GM21423 (cell line): ENCODE measurements around the gene ARHGAP10.

Source experiments
- ATAC-seq: cut with Tn5 transposase; IDR thresholded peaks from one replicate; pipeline ENCODE4 v1.9.1; 2021; ENCODE audit warnings: mild to moderate bottlenecking, moderate library complexity; ENCODE audit not compliant: unreplicated experiment

ARHGAP10 gene, protein sequence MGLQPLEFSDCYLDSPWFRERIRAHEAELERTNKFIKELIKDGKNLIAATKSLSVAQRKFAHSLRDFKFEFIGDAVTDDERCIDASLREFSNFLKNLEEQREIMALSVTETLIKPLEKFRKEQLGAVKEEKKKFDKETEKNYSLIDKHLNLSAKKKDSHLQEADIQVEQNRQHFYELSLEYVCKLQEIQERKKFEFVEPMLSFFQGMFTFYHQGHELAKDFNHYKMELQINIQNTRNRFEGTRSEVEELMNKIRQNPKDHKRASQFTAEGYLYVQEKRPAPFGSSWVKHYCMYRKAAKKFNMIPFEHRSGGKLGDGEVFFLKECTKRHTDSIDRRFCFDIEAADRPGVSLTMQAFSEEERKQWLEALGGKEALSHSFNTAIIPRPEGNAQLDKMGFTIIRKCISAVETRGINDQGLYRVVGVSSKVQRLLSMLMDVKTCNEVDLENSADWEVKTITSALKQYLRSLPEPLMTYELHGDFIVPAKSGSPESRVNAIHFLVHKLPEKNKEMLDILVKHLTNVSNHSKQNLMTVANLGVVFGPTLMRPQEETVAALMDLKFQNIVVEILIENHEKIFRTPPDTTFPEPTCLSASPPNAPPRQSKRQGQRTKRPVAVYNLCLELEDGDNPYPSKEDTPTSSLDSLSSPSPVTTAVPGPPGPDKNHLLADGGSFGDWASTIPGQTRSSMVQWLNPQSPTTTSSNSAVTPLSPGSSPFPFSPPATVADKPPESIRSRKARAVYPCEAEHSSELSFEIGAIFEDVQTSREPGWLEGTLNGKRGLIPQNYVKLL

DNA sequence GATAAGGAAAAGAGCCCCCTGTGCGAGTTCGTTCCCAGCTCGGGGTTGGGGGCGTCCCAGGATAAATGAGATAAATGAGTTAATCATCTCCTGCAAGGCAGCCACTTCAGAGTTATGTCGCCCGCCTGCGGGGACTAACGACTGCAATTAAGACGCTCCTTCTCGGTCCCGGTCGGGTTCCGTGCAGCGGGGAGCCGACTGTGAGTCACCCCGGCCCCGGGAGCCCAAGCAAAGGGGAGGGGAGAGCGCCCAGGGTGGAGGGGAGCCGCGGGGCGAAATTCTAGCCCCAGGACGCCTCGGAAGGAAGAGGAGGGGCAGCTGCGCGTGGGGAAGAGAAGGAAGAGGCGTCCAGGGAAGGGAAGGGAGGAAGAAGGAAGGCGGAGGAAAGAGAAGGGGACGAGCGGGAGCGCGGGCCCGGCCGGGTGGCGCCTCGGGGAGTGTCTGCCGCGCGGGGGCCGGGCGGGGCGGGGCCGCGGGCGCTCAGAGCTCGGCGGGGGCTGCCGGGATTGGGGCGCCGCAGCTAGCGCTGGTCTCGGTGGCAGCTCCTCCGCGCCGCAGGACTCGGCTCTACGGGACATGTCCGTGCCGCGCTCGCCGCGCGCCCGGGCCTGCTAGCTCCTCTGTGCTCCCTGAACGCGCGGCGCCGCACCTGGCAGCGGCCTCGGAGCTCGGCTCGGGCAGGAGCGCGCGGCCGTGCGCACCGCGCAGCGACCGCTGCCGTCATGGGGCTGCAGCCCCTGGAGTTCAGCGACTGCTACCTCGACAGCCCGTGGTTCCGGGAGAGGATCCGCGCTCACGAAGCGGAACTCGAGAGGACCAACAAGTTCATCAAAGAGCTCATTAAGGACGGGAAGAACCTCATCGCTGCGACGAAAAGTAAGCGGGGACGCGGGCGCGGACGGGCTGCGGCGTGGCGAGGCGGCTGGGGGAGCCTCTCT lies at the start of gene ARHGAP10:
Gene ARHGAP10, plus strand, starts transcription at position 509 of the 938 bp plus-strand sequence. Its CDS starts 214 bp downstream, at position 723.
- ATAC-seq = peak; percentile 53

DNA sequence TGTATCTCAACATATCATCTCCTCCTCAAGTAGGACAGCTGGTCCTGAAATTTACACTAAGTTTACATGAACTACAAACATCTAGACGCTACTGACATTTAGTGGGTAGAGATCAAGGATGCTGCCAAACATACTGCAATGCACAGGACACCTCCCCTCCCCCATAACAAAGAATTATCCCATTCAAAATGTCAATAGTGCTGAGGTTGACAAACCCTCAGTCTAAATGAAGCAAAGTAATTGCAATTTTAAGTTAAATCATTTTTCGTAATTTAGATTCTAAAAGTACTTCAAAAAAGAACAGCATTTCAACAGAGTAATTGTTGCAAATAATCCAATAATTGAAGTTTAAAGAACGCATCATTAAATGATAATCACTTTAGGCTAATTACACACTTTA lies 49.1 kb upstream of the ARHGAP10 start:
- ATAC-seq = no peak

DNA sequence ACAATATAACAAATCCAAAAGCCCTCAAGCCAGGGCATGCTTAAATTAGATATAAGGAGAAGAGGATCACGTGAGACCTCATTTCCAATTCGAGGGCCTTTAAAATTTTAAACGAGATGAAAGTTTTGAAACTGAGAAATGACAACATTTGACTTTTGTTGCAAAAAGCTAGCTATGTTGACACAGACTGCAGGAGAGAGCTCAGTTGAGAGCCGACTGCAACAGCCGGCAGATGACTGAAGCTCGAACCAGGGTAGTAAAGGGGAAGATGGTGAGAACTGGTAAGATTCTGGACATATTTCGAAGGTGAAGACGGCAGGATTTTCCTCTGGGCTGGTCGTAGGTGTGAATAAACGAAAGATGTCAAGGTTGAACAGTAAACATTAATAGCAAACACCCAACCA lies 48.7 kb upstream of the ARHGAP10 start:
- no peak for ATAC-seq

DNA sequence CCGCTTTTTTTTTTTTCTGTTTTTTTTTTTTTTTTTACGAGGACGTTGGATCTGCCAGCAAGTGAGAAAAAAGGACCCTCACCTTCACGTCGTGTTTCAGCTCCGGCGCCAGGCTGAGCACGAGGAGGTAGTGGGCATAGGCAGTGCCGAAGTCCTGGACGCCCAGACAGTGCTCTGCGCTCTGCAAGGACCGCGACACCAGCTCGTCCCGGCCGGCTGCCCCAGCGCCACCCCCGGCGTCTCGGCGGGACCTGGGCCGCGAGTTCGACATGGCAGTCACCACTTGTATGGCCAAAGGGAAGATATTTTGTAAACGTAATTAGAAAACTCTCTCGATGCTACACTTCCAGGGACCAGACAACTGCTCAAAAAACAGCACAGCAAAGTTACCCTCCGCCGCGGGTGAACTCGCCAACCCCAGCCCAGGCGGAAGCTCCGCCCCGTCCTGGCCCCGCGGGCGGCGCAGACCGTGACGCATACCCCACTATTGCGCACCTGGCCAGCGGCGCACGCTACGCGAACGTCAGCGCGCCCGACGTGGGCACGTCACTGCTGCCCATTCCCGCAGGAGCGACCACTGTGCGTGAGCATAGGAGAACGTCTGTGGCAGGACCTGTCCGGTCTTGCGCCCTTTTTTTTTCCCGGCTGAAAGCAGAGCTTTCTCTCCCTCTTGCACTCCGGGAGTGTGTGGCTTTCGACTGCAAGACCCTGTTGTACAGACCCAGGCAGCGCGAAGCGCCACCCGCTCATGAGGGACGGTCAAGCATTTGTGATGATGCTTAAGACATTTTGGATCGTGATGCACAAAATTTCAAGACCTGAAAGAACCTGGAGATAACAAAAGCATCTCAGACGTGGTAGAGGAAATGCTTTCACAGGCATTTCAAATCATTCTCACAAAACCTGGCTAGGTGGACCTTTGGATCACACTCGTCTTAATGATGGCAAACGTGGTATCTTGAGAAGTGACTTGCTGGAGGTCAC lies 47.9 kb upstream of the ARHGAP10 start, which contains the start of gene PRMT9:
Gene PRMT9, minus strand, starts transcription at position 447 of the 984 bp plus-strand sequence. Its CDS starts 176 bp downstream, at position 271.
- ATAC-seq = peak; percentile 99

DNA sequence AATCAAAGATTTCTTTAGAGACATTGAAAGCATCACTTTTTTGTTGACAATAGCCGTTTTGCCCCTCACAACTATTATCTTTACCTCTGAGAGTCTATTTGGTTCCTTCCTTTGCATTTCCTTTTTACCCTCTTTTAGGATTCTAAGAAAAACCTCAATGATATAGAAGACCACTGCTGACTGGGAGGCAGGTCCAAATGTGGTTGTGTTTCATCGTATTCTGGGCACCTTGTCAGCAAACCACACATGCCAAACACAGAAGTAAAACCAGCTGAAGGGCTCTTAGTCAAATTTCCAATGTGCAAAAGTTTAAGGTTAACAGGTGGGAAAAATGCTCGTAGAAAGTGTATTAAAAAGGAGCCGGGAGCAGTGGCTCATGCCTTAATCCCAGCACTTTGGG lies 42.8 kb upstream of the ARHGAP10 start:
- no peak for ATAC-seq

DNA sequence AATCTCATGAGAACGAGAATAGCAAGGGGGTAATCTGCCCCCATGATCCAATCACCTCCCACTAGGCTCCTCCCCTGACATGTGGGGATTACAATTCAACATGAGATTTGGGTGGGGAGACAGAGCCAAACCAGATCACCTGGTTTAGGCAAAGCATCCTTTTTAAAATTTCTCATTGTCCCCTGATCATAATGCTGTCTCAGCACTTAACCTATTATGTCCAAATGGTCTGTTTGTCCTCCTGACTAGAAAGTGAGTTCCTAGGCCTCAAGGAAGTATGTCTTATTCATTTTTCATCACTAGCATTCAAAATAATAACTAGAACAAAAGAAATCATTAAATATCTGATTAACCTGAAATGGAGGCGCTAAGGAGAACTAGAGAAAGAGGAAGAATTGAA lies 40.1 kb upstream of the ARHGAP10 start:
- ATAC-seq = no peak

DNA sequence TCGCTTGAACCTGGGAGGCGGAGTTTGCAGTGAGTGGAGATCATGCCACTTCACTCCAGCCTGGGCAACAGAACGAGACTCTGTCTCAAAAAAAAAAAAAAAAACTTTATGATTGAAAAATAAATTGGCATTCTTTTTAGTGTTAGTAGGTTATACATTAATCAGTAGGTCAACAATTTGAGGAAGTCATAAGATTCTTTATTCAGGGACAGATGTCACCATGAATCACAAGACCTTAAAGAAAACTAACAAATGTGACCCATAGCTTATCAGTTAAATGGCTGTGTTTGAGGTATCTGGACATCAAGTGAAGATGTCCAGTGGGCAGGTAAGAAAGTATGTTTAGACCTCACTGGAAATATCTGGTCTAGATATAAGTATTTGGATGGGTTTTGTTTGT lies 38.7 kb upstream of the ARHGAP10 start:
- no peak for ATAC-seq

DNA sequence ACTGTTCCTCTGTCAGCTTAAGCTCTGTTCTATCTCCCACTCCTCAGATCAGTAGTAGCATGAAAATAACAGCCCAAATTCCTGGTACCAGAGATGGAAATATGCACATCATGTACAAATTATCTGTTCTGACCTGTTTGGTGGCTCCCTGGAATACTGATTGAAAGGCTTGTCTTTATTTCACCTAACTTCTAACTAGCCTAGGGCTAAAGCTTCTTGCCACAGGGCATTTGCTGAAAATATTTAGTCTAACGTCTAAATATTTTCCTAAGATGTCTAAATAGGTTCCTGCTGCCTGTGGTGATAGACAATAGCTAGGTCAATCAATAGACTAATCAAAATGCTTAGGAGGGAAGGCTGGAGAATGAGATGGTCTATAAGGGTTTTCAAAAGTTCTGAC lies 35.0 kb upstream of the ARHGAP10 start:
- ATAC-seq = no peak

DNA sequence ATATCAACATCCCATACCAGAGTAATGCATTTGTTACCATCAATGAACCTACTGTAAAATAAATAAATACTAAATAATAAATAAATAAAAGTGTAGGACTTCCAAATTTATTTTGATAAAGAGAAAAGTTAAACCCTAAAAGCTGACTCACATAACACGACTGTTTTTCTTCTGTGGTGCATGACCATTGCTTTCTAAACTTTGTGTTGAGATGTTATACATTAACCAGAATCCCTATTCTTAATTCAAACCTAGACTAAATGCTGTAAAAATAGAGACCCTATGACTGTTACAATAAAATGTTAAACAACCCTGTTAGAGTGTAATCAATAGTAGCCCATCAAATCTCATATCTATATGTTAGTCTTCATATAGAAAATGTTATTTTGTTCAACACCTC lies 27.0 kb upstream of the ARHGAP10 start:
- ATAC-seq = peak; percentile 62

DNA sequence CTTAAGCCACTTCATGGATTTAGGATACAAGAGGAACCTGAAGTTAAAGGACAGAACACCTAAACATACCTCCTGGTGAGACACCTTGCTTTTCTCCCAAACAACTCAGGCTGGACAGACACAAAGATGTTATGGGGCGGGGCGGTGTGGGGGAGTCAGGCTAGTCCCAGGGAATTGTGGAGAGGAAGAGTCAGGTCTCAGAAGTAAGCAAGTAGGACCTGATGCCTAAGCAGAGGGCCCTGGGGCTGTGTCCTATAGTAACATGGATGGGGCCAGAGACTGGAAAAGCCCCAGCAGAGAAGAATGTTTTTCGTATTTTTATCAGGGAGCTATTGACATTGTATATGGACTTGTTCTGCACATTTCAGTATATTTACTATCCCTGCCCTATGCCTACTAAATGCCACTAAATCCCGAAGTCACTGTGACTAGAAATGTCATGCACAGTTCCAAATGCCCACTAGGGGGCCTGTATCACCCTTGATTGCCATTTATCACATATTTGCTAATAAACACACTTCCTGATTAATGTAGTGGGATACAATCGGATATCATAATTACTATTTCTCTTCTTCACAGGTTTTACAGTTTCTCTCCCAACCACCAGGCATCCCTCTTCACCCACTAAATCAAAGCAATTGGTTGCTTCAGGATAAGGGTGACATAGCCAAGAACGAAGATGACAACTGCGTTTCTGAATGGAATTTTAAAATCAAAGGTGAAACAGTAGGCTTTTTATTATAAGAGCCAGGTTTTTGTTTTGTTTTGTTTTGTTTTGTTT lies 23.8 kb upstream of the ARHGAP10 start:
- no peak for ATAC-seq

DNA sequence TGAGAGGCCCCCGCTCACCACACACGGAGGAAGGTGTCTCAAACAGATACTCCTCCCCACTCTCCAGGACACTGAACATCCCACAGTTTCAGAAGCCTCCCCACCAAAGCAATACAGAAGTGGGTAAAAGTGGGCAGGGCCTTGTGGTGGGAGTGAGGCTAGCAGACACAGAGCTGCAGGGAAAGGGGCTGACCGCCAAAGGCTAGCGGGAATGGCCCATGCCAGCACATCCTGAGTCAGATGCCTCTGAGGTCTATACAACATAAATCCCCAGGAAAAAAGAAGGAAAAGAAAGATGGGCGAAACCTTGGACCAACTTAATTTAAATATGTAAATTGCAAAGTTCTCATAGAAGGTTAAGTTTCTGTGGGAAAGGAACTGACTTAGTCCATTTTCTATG lies 21.9 kb upstream of the ARHGAP10 start:
- ATAC-seq = no peak

DNA sequence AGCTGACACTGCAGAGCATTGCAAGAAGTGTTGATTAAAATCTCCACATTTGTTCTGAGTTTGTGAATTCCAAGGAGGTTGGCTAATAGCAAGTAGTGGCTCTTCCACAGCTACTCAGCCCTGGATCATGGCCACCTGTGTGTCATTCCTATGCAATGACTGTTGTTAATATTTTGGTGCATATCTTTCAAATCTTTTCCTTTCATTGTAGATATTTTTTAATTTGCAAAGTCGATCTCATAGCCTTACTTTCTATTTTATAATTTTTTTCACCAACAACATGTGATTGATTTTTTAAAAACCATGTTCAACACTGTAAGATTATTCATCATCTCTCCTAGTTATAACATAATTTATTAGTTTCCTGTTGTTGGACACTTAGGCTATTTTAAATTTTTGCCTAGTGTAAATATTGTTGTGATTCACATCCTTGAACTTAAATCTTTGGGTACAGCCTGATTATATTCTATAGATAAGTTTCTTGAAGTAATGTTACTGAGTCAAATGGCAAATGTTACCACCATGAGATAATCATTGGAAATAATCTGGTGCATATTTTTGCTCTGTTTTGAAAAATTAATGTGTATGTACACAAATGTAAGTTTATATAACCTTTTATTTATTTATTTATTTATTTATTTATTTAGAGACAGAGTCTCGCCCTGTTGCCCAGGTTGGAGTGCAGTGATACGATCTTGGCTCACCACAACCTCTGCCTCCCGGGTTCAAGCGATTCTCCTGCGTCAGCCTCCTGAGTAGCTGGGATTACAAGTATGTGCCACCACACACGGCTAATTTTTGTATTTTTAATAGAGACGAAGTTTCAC lies 17.1 kb upstream of the ARHGAP10 start:
- no peak for ATAC-seq

DNA sequence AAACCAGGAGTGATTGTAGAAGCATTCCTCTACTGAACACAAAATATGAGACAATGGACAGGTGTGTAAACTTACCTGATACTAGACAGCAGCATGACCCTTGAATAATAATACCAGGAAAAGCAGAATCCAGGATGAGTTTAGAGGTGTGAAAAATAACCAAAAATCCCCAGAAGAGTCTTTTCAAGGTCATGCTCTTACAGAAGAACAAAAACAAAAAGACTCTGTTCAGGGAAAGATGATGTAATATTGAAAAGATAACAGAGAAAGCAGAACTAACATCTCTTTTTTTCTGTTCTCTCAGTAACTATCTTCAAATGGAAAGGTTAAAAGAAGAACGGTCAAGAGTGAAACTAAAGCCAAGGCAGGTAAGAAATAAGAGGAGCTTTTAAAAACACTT lies 14.0 kb upstream of the ARHGAP10 start:
- peak; percentile 87 for ATAC-seq

DNA sequence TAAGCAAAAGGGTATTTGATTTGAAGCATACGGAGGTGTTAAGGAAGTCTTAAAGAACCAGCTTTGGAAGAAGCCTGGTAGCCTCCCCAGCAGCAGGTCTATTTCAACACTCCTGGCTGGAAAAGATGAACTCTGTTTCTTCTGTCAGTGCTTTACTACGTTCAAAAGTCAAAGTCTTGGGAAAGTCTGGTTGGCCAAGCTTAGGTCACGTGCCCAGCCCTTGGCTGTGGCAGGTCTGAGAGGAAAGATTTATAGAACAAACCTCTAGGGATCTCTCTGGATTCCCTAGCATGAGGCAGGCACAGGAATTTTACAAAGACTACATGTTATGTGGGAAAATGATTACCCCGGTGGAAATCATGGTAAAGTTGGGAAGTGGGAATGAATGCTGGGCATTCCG lies 8.6 kb upstream of the ARHGAP10 start:
- no peak for ATAC-seq

DNA sequence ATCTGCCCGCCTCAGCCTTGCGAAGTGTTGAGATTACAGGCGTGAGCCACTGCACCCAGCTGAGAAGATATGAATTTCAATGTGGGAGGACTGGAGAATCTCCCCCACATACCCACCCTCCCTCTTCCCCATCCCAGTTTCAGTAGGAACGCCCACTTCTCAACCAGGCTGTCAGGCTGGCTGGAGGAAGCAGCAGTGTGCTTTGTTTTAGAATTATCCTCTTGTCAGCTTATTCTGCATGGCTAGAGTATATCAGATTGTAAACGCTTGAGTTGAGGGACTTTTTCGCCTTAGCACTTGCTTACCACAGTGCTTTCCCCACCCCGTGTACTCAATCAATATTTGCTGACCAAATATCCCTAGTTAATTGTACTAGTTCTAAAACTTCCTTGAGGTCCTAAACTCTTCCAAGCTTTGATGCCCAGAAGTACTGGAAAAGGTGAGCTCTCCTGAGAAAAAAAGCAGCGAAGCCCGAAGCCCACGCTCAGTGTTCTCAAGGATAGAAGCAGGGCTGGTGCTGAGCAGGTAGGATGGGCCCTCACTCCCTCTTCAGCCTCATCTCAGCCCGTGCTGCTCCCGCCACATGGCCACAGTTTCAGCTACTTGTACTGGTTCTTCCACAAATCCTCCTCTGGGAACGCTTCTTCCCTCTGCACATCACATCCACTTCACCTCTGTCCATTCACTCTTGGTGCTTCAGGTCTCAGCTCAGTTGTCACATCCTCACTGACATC lies 7.3 kb upstream of the ARHGAP10 start:
- no peak for ATAC-seq

DNA sequence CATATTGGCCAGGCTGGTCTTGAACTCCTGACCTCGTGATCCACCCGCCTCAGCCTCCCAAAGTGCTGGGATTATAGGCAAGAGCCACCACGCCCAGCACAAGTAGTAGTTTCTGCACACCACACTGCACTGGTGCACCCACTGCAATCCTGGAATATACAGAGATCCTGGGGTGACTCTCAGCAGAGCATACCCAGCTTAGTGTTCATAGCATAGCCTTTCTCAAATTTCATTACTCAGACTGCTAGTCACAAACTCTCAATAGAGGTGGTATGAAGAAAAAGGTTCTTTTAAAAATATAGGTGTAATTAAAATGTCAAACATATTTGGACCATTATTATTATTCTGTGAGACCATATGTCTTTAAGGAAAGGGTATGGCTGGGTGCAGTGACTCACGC lies 6.2 kb upstream of the ARHGAP10 start:
- no peak for ATAC-seq

DNA sequence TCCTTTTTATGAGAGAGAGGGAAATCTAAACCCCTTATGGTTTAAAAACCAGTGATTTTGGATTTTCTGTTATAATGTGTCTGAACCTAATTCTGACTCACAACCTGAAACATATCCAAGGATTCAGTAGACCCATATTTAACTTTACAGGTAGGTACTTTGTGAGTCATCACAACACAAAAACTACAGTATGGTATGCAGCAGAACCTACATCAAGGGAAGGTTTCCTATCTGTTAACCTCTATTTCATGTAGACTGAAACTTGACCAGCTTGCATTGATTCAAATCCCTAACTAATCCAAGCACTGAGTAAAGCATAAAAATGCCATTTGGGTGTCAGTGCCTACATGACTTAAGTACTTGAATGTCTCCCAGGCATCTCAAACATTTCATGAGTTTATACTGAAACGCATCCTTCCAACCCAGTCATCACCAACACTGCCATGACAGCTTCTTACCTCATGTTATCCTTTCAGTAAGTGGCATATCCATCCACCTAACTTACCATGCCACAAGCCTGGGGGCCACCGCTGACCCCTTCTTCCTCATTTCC lies 4.3 kb upstream of the ARHGAP10 start:
- ATAC-seq = no peak
